HepG2 (cell line): ENCODE results near the gene NEK6. TPM values are rescaled to one million over a fixed set of nuclear protein-coding genes. Genes with fewer than 3 reads are reported as not detected.

Source experiments
- ATF6 ChIP-seq: sonication (generic); formaldehyde crosslinking; conservative IDR thresholded peaks from 2 replicates; pipeline ENCODE4 v1.4.0; 2020; ENCODE audit warnings: missing genetic modification reagents
- CCAR2 ChIP-seq: fragments of 200-400 bp; formaldehyde crosslinking; optimal IDR thresholded peaks from 2 replicates; pipeline ENCODE3; 2018; ENCODE audit warnings: low read depth, mild to moderate bottlenecking, low read length, moderate library complexity
- CREB1 ChIP-seq, 2 experiments: fragments of 450-650 bp in 1 of 2; IDR thresholded peaks; 2 replicates each; pipeline ENCODE4 v1.6.1; 2016 to 2017; ENCODE audit warnings: control low read depth in 1 of 2, mild to moderate bottlenecking in 1 of 2, missing compliant biosample characterization in 1 of 2, missing genetic modification characterization in 1 of 2
- ELF1 ChIP-seq: sonication (generic); formaldehyde crosslinking; IDR thresholded peaks from 2 replicates; pipeline ENCODE4 v1.4.0; 2020; ENCODE audit warnings: missing genetic modification reagents
- ETV6 ChIP-seq: sonication (generic); formaldehyde crosslinking; conservative IDR thresholded peaks from 2 replicates; pipeline ENCODE4 v1.4.0; 2020; ENCODE audit warnings: missing genetic modification reagents
- KDM2A ChIP-seq: sonication (generic); formaldehyde crosslinking; IDR thresholded peaks from 2 replicates; pipeline ENCODE4 v1.4.0; 2020; ENCODE audit warnings: low read depth, missing genetic modification reagents, borderline replicate concordance
- MEIS2 ChIP-seq: sonication (generic); formaldehyde crosslinking; IDR thresholded peaks from 2 replicates; pipeline ENCODE4 v1.9.0; 2021; ENCODE audit warnings: mild to moderate bottlenecking, missing genetic modification reagents
- MYC ChIP-seq: sonication (generic); formaldehyde crosslinking; IDR thresholded peaks from 2 replicates; pipeline ENCODE4 v1.9.0; 2021; ENCODE audit warnings: missing genetic modification reagents, borderline replicate concordance
- RBM39 ChIP-seq: fragments of 200-400 bp; formaldehyde crosslinking; IDR thresholded peaks from one replicate; pipeline ENCODE4 v1.6.1; 2018; ENCODE audit warnings: antibody characterized with exemption, mild to moderate bottlenecking, low read depth, low read length; ENCODE audit not compliant: poor library complexity, severe bottlenecking
- SIX4 ChIP-seq: sonication (generic); formaldehyde crosslinking; IDR thresholded peaks from 2 replicates; pipeline ENCODE4 v1.4.0; 2020; ENCODE audit warnings: missing genetic modification reagents
- STAG1 ChIP-seq: sonication (generic); formaldehyde crosslinking; IDR thresholded peaks from 2 replicates; pipeline ENCODE4 v1.4.0; 2020; ENCODE audit warnings: missing genetic modification reagents
- ZBED4 ChIP-seq: sonication (generic); formaldehyde crosslinking; IDR thresholded peaks from 2 replicates; pipeline ENCODE4 v1.4.0; 2020; ENCODE audit warnings: missing genetic modification reagents, borderline replicate concordance
- ZHX1 ChIP-seq: sonication (generic); formaldehyde crosslinking; IDR thresholded peaks from 2 replicates; pipeline ENCODE4 v1.8.1; 2022; ENCODE audit warnings: low read depth, mild to moderate bottlenecking, missing genetic modification reagents
- polyA plus RNA-seq, 8 experiments: library from polyadenylated mRNA; depleted of rRNA in 3 of 8; stranded (reverse) in 7 of 8; unstranded in 1 of 8; fragments of >200 nt; fragmentation: Illumina TruSeq in 4 of 8; extraction: Trizol in 4 of 8; gene quantifications; 2 replicates each; pipeline versions ENCODE4 v1.2.1 to v1.2.3, GENCODE V29; 2011 to 2016; ENCODE audit warnings: low read depth in 4 of 8, missing spikeins in 1 of 8, mixed read lengths in 1 of 8; ENCODE audit not compliant: insufficient read depth in 1 of 8
- total RNA-seq, 5 experiments: library from RNA; depleted of rRNA; stranded (reverse); fragments of >200 nt; fragmentation: Illumina TruSeq; extraction: Trizol; gene quantifications; 2 replicates each; pipeline ENCODE4 v1.2.3, GENCODE V29; 2016; ENCODE audit warnings: low read depth in 1 of 5
- TF ChIP-seq, protein P1 (sequence below): IDR thresholded peaks from 2 replicates; pipeline ENCODE4 v1.6.1; 2016; ENCODE audit warnings: mild to moderate bottlenecking, missing biosample characterization, missing genetic modification reagents
- TF ChIP-seq, protein P2 (sequence below): sonication (generic); formaldehyde crosslinking; IDR thresholded peaks from 2 replicates; pipeline ENCODE4 v1.4.0; 2020; ENCODE audit warnings: missing genetic modification reagents, borderline replicate concordance

The NEK6 gene
- total and polyA plus RNA-seq, 2 of the 13 experiments (the other 11 are each of a cell fraction or from before 2014, with no cell fraction given) = 30.4 to 119 TPM

GRCh38 chr9:124263800-124264426 is 6.2 kb downstream of the NEK6 start (continued):
- TF ChIP-seq ATF6 (CRISPR knock-in tag) (no peak), MYC (peak; percentile 45; the same call in 1 of the 2 replicates), ETV6 (no peak), KDM2A (CRISPR knock-in tag) (peak; percentile 59; the same call in 1 of the 2 replicates), CREB1 (IDR thresholded peaks at IDR 0.05) (no peak), CREB1 (CRISPR knock-in tag; IDR thresholded peaks at IDR 0.05) (no peak), RBM39 (no peak), STAG1 (CRISPR knock-in tag) (no peak), ZHX1 (CRISPR knock-in tag) (no peak), ELF1 (CRISPR knock-in tag) (no peak), MEIS2 (CRISPR knock-in tag) (0 out of 2 replicates have a peak, but pooled peaks have one; percentile 13), SIX4 (CRISPR knock-in tag) (no peak), ZBED4 (no peak), CCAR2 (no peak)
- TF ChIP-seq, protein P1, sequence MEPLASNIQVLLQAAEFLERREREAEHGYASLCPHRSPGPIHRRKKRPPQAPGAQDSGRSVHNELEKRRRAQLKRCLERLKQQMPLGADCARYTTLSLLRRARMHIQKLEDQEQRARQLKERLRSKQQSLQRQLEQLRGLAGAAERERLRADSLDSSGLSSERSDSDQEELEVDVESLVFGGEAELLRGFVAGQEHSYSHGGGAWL = no peak
- TF ChIP-seq, protein P2, sequence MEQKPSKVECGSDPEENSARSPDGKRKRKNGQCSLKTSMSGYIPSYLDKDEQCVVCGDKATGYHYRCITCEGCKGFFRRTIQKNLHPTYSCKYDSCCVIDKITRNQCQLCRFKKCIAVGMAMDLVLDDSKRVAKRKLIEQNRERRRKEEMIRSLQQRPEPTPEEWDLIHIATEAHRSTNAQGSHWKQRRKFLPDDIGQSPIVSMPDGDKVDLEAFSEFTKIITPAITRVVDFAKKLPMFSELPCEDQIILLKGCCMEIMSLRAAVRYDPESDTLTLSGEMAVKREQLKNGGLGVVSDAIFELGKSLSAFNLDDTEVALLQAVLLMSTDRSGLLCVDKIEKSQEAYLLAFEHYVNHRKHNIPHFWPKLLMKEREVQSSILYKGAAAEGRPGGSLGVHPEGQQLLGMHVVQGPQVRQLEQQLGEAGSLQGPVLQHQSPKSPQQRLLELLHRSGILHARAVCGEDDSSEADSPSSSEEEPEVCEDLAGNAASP (CRISPR knock-in tag) = no peak; the same call in 1 of the 2 replicates
